Right lobe of liver (tissue), 4 donors: ENCODE results near the gene PHETA1.

Experiments
- CTCF ChIP-seq, 4 donors: fragments of 200-600 bp in 3 of 4; fragments of 450-650 bp in 1 of 4; IDR thresholded peaks; one replicate each; pipeline versions ENCODE4 v1.5.1 to v1.8.0; 2016 to 2022; ENCODE audit warnings: antibody characterized with exemption in 4 of 4, mild to moderate bottlenecking in 2 of 4
- POLR2A ChIP-seq: fragments of 450-650 bp; IDR thresholded peaks from one replicate; pipeline ENCODE4 v1.6.1; 2017; ENCODE audit warnings: antibody characterized with exemption, mild to moderate bottlenecking
- donor health status: DM: no; HTN: no; CAD: no.
- donor health status: DM: no; HTN: no; CAD: no.
- donor health status: DM: no; HTN: yes; CAD: no.

DNA sequence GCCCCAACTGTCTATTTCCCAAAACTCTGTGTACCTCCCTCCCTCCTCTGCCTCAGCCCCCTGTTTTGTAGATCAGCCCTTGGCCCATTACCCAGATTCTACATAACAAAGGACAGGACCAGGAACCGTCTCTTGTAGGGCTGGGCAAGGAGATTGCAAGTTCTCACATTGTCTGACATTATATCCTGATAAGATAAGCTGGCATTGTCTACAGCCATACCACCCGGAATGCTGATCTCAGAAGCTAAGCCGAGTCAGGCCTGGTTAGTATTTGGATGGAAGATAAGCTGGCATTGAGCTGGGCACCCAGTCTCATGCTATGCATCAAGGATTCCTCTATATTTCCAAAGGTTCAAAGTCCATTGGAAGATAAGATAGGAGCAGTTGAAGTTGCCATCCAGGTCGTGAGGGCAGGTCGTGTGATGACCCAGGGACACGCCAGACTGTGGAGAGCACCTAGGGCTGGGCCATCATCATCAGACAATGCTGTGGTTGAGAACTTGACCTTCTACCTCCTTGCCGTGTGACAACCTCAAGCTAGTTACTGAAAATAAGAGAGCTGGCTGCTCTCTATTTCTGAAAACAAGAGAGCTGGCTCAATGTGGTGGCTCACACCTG, 29.5 kb downstream of the PHETA1 start:
- no peak for TF ChIP-seq CTCF (IDR thresholded peaks at IDR 0.05)
- no peak for TF ChIP-seq POLR2A
